Non-pigmented ciliary epithelial cell (primary cell): ENCODE data around the gene CYLD.

Experiments
- DNase-seq: peaks from one replicate; pipeline ENCODE4 v3.0.0-alpha.2; 2010; ENCODE audit warnings: low read depth

CYLD gene

GRCh38 chr16:50820225-50820624 lies 78.3 kb downstream of the CYLD start:
- DNase-seq = no peak

GRCh38 chr16:50821586-50821985 lies 79.7 kb downstream of the CYLD start:
- no peak for DNase-seq

- no peak for DNase-seq
Observed at GRCh38 chr16:50822671-50823070, 80.8 kb downstream of the CYLD start.

- no peak for DNase-seq
Observed at GRCh38 chr16:50826797-50827316, 85.0 kb downstream of the CYLD start.

- no peak for DNase-seq
Observed at GRCh38 chr16:50828164-50828702, 86.3 kb downstream of the CYLD start.

- no peak for DNase-seq
Observed at GRCh38 chr16:50830698-50831097, 88.8 kb downstream of the CYLD start.

- DNase-seq = no peak
Observed at GRCh38 chr16:50831751-50832150, 89.9 kb downstream of the CYLD start.

GRCh38 chr16:50833929-50834328 lies 92.0 kb downstream of the CYLD start:
- DNase-seq = no peak

GRCh38 chr16:50834701-50835100 lies 92.8 kb downstream of the CYLD start:
- DNase-seq = no peak

- no peak for DNase-seq
Observed at GRCh38 chr16:50835358-50836060, 93.6 kb downstream of the CYLD start.

GRCh38 chr16:50836121-50836621 lies 94.3 kb downstream of the CYLD start:
- DNase-seq = no peak

GRCh38 chr16:50837324-50837723 lies 95.4 kb downstream of the CYLD start:
- no peak for DNase-seq

GRCh38 chr16:50838165-50838564 lies 96.3 kb downstream of the CYLD start:
- DNase-seq = no peak

GRCh38 chr16:50838885-50839284 lies 97.0 kb downstream of the CYLD start:
- no peak for DNase-seq

GRCh38 chr16:50839356-50839755 lies 97.5 kb downstream of the CYLD start:
- no peak for DNase-seq

- DNase-seq = no peak
Observed at GRCh38 chr16:50839920-50840729, 98.2 kb downstream of the CYLD start.

GRCh38 chr16:50841081-50841886 lies 99.4 kb downstream of the CYLD start:
- DNase-seq = no peak

- no peak for DNase-seq
Observed at GRCh38 chr16:50842013-50842505, 100.2 kb downstream of the CYLD start.

- DNase-seq = no peak
Observed at GRCh38 chr16:50842589-50842988, 100.7 kb downstream of the CYLD start.

- no peak for DNase-seq
Observed at GRCh38 chr16:50844840-50845239, 103.0 kb downstream of the CYLD start.

- no peak for DNase-seq
Observed at GRCh38 chr16:50845296-50845695, 103.4 kb downstream of the CYLD start.

GRCh38 chr16:50846511-50846910 lies 104.6 kb downstream of the CYLD start:
- DNase-seq = no peak
